GM23248 (cell line): Measurements from ENCODE around the gene LIN28B.

Experiments
- EZH2 ChIP-seq: fragments of 200-600 bp; sonication (generic); IDR thresholded peaks from 2 replicates; pipeline ENCODE4 v1.6.1; 2018; ENCODE audit warnings: antibody characterized with exemption, mild to moderate bottlenecking; ENCODE audit not compliant: insufficient read depth, poor library complexity, severe bottlenecking
- EZH2phosphoT487 ChIP-seq: fragments of 200-600 bp; sonication (generic); IDR thresholded peaks from 2 replicates; pipeline ENCODE4 v1.6.1; 2018; ENCODE audit warnings: antibody characterized with exemption, moderate library complexity, mild to moderate bottlenecking, low read depth; ENCODE audit not compliant: insufficient read depth

- no peak for TF ChIP-seq EZH2phosphoT487
- no peak for TF ChIP-seq EZH2
Observed at GRCh38 chr6:105120570-105120969, 163.7 kb downstream of the LIN28B start.
